B cell (primary cell): Measurements from ENCODE around the gene ZNF638. TPM values are rescaled to one million over a fixed set of nuclear protein-coding genes. Genes with fewer than 3 reads are reported as not detected.

Source experiments
- ATAC-seq: fragments of 200-7000 bp; cut with Tn5 transposase; one replicate; pipeline ENCODE4 v1.10.0; 2021; ENCODE audit warnings: low read depth, mild to moderate bottlenecking, moderate number of reproducible peaks, moderate library complexity
- CTCF ChIA-PET: fragments of 350-600 bp; sonication (Branson Sonifier 250); formaldehyde crosslinking; loops from one replicate; lab custom pipeline; 2021; ENCODE audit warnings: antibody characterized with exemption, inconsistent platforms; lab: Charles Lee
- POLR2A ChIA-PET: fragments of 350-600 bp; sonication (Branson Sonifier 250); formaldehyde crosslinking; loops from one replicate; lab custom pipeline; 2021; ENCODE audit warnings: antibody characterized with exemption; lab: Charles Lee
- DNase-seq: peaks from one replicate; pipeline ENCODE4 v3.0.0; 2013
- H2AFZ ChIP-seq: 2 replicates; pipeline ENCODE4 v1.6.1; 2012; ENCODE audit warnings: mild to moderate bottlenecking, low read depth, low read length; ENCODE audit not compliant: insufficient read depth, poor library complexity, severe bottlenecking
- H3K27ac ChIP-seq, 2 donors: 1 replicate in 1 of 2; 2 replicates in 1 of 2; pipeline ENCODE4 v1.5.1; 2012 to 2013; ENCODE audit warnings: low read length in 2 of 2, mild to moderate bottlenecking in 2 of 2, moderate library complexity in 1 of 2
- H3K27me3 ChIP-seq, 4 experiments: fragments of 200-600 bp in 1 of 4; sonication (generic) in 1 of 4; replicated peaks in 1 of 4; 1 replicate in 2 of 4; 2 replicates in 2 of 4; pipeline versions ENCODE4 v1.6.1 to v1.7.0; 2013 to 2016; ENCODE audit warnings: low read length in 3 of 4, mild to moderate bottlenecking in 2 of 4, mixed read lengths in 1 of 4, moderate library complexity in 1 of 4; ENCODE audit not compliant: insufficient read depth in 4 of 4, control insufficient read depth in 3 of 4; ENCODE audit errors: control extremely low read depth in 1 of 4
- H3K36me3 ChIP-seq, 2 experiments: replicated peaks in 1 of 2; 1 replicate in 1 of 2; 2 replicates in 1 of 2; pipeline versions ENCODE4 v1.6.1 to v1.7.1; 2013; ENCODE audit warnings: low read length in 1 of 2; ENCODE audit not compliant: insufficient read depth in 2 of 2, control insufficient read depth in 1 of 2; ENCODE audit errors: control extremely low read depth in 1 of 2, extremely low read depth in 1 of 2
- H3K4me1 ChIP-seq, 2 donors: fragments of 200-600 bp in 1 of 2; sonication (generic) in 1 of 2; 1 replicate in 1 of 2; 2 replicates in 1 of 2; pipeline versions ENCODE4 v1.5.1 to v1.6.1; 2013 to 2017; ENCODE audit warnings: low read length in 2 of 2; ENCODE audit not compliant: control insufficient read depth in 2 of 2, insufficient read depth in 2 of 2
- H3K4me2 ChIP-seq: replicated peaks from 2 replicates; pipeline ENCODE3; 2012; ENCODE audit warnings: mild to moderate bottlenecking, low read depth, low read length; ENCODE audit not compliant: poor library complexity, severe bottlenecking
- H3K4me3 ChIP-seq, 5 experiments: fragments of 200-600 bp in 1 of 5; sonication (generic) in 1 of 5; 1 replicate in 3 of 5; 2 replicates in 2 of 5; pipeline versions ENCODE4 v1.5.1 to v1.7.0; 2011 to 2016; ENCODE audit warnings: low read length in 4 of 5, mild to moderate bottlenecking in 4 of 5, low read depth in 2 of 5, control low read depth in 1 of 5, moderate library complexity in 1 of 5; ENCODE audit not compliant: insufficient read depth in 1 of 5; ENCODE audit errors: control extremely low read depth in 1 of 5, extremely low read depth in 1 of 5
- H3K79me2 ChIP-seq: fragments of 200-600 bp; sonication (generic); one replicate; pipeline ENCODE4 v1.6.0; 2016; ENCODE audit warnings: low read length; ENCODE audit not compliant: control insufficient read depth, insufficient read depth
- H3K9ac ChIP-seq: fragments of 200-600 bp; sonication (generic); 2 replicates; pipeline ENCODE4 v1.6.1; 2017; ENCODE audit warnings: mild to moderate bottlenecking, low read length, moderate library complexity
- H3K9me3 ChIP-seq, 3 donors: one replicate each; pipeline versions ENCODE4 v1.6.1 to v1.7.1; 2013; ENCODE audit warnings: low read length in 2 of 3; ENCODE audit not compliant: control insufficient read depth in 2 of 3, insufficient read depth in 1 of 3; ENCODE audit errors: control extremely low read depth in 1 of 3
- H4K20me1 ChIP-seq: 2 replicates; pipeline ENCODE4 v1.6.0; 2012; ENCODE audit warnings: mild to moderate bottlenecking, low read length; ENCODE audit not compliant: insufficient read depth, control insufficient read depth, poor library complexity, severe bottlenecking
- H3K27ac Mint-ChIP-seq: one replicate; pipeline ENCODE4 v1.8.0; 2021; ENCODE audit warnings: mixed read lengths
- H3K27me3 Mint-ChIP-seq: one replicate; pipeline ENCODE4 v1.8.0; 2021; ENCODE audit warnings: mixed read lengths
- H3K4me1 Mint-ChIP-seq: one replicate; pipeline ENCODE4 v1.8.0; 2021; ENCODE audit warnings: mixed read lengths
- H3K4me3 Mint-ChIP-seq: one replicate; pipeline ENCODE4 v1.8.0; 2021; ENCODE audit warnings: mixed read lengths
- H3K9me3 Mint-ChIP-seq: one replicate; pipeline ENCODE4 v1.8.0; 2022; ENCODE audit warnings: mixed read lengths; ENCODE audit not compliant: insufficient read depth
- CTCF ChIP-seq: fragments of 200-600 bp; IDR thresholded peaks from one replicate; pipeline ENCODE4 v1.8.0; 2022; ENCODE audit warnings: antibody characterized with exemption, mild to moderate bottlenecking
- EZH2 ChIP-seq: IDR thresholded peaks from 2 replicates; pipeline ENCODE4 v1.6.1; 2012; ENCODE audit warnings: borderline replicate concordance, low read depth, mild to moderate bottlenecking, moderate library complexity, low read length; ENCODE audit not compliant: insufficient read depth, poor library complexity, severe bottlenecking
- WGBS: methylation state at CpG from one replicate; pipeline ENCODE4 v1.1.5; 2013; ENCODE audit warnings: missing lambda C conversion rate; ENCODE audit not compliant: insufficient coverage; 5-methylcytosine and 5-hydroxymethylcytosine counted together
- intact Hi-C: fragments of 100-400 bp; cut with micrococcal nuclease; formaldehyde crosslinking; loops from one replicate; pipeline ENCODE4 v1.10.0; 2022
- polyA plus RNA-seq: library from polyadenylated mRNA; depleted of rRNA; stranded (reverse); fragments of >200 nt; gene quantifications from 2 replicates; pipeline ENCODE4 v1.2.3, GENCODE V29; 2012
- total RNA-seq, 2 donors: library from RNA; stranded (reverse); fragments of 120-200 nt in 1 of 2; gene quantifications; 1 replicate in 1 of 2; 2 replicates in 1 of 2; pipeline versions ENCODE4 v1.2.3 to v1.2.4, GENCODE V29; 2013 to 2022

ZNF638 gene
- total and polyA plus RNA-seq, 2 donors (not counting 1 experiment from before 2014, with no cell fraction given), result 60.1 to 221 TPM

DNA sequence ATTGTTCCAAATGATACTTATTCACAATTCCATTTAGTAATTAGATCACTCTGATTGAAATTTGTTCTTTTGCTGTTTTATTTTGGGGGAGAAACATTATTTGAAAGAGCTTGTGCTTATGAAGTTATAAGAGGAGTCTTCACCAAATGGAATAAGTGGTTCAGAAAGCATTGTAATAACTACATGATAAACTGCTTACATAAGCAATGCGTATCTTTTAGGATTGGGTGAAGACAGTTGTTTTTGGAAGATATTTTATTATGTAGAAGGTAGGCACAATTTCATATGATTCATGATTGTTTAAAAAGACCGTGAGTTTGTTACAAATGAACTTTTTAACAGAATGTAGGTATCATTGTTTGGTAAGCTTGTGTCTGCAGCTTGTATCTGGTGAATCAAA lies 14.5 kb downstream of the ZNF638 start:
- peaks cover 9 to 30% of the 10 kb centered on the region in 2 experiments for H3K36me3 ChIP-seq
- ChIA-PET POLR2A (no interaction called here), CTCF (interaction anchor here (1.3 kb wide), 1 partner anchor 14 kb away, joined by 4 read pairs; the partner anchor contains the start of gene ZNF638)
- TF ChIP-seq EZH2 (no peak), CTCF (no peak)
- H2AFZ ChIP-seq, result no peak overlapping the region
- Mint-ChIP-seq H3K4me3 (no peak overlapping the region), H3K27me3 (no peaks in the 10 kb centered on the region), H3K27ac (no peak overlapping the region), H3K9me3 (no peaks in the 10 kb centered on the region), H3K4me1 (peaks cover 40% of the 10 kb centered on the region)
- no peak overlapping the region for H3K27ac ChIP-seq
- WGBS, result 100% methylated on average over 1 of the region's 2 CpGs
- no peaks in the 10 kb centered on the region for H3K4me1 ChIP-seq
- H3K9ac ChIP-seq, result no peak overlapping the region
- H3K79me2 ChIP-seq, result peaks cover 88% of the 10 kb centered on the region
- no peak for DNase-seq
- intact Hi-C loops, result no loop called here
- no peak for ATAC-seq
- H4K20me1 ChIP-seq, result peaks cover 87% of the 10 kb centered on the region
- no peaks in the 10 kb centered on the region for H3K9me3 ChIP-seq
- no peak overlapping the region for H3K4me3 ChIP-seq
- no peaks in the 10 kb centered on the region for H3K27me3 ChIP-seq
- H3K4me2 ChIP-seq, result no peak overlapping the region

- Mint-ChIP-seq H3K27me3 (no peaks in the 10 kb centered on the region), H3K9me3 (no peaks in the 10 kb centered on the region), H3K4me3 (no peak overlapping the region), H3K27ac (no peak overlapping the region), H3K4me1 (peaks cover 40% of the 10 kb centered on the region)
- H3K36me3 ChIP-seq, result peaks cover 9 to 21% of the 10 kb centered on the region in 2 experiments
- intact Hi-C loops, result no loop called here
- H3K27me3 ChIP-seq, result no peaks in the 10 kb centered on the region
- no peaks in the 10 kb centered on the region for H3K4me1 ChIP-seq
- DNase-seq (no peak), ATAC-seq (no peak)
- no peak overlapping the region for H3K9ac ChIP-seq
- no peaks in the 10 kb centered on the region for H3K9me3 ChIP-seq
- H3K4me3 ChIP-seq, result no peak overlapping the region
- no peak overlapping the region for H3K4me2 ChIP-seq
- CTCF ChIA-PET, result no interaction called here
- H2AFZ ChIP-seq, result no peak overlapping the region
- H3K27ac ChIP-seq, result no peak overlapping the region
- H4K20me1 ChIP-seq, result peaks cover 87% of the 10 kb centered on the region
- no peak for TF ChIP-seq CTCF
- no peak for TF ChIP-seq EZH2
- H3K79me2 ChIP-seq, result peaks cover 82% of the 10 kb centered on the region
- POLR2A ChIA-PET, result no interaction called here
Observed at GRCh38 chr2:71347517-71347916, 15.9 kb downstream of the ZNF638 start.
